ENCODE measurements around the gene CASP14.

DNA sequence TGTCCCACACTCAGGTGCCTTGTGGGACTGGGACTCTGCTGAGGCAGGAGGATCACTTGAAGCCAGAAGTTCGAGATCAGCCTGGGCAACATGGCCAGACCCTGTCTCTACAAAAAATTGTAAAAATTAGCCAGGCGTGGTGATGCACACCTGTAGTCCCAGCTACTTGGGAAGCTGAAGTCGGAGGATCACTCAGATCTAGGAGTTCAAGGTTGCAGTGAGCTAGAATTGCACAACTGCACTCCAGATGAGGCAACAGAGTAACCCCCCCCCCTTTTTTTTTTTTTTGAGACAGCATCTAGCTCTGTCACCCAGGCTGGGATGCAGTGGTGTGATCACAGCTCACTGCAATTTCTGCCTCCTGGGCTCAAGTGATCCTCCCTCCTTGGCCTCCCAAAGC, 46.9 kb downstream of the CASP14 start:
- no peak for TF ChIP-seq GATA2 (IDR thresholded peaks at IDR 0.05; ENCODE audit: low read depth, low read length)
- no peak for TF ChIP-seq GATA3 (IDR thresholded peaks at IDR 0.05; ENCODE audit: low read depth, low read length)

Measured in SH-SY5Y (cell line).